GM19035 (cell line): ENCODE results near the gene UXS1.
"Not testable (repeated sequence)": the region's sequence is repeated elsewhere in the genome, so short reads cannot be mapped to it uniquely, and the experiment has no call there.

ENCODE experiments used
- ATAC-seq: cut with Tn5 transposase; IDR thresholded peaks from one replicate; pipeline ENCODE4 v1.9.1; 2021; ENCODE audit not compliant: unreplicated experiment

Gene UXS1

DNA sequence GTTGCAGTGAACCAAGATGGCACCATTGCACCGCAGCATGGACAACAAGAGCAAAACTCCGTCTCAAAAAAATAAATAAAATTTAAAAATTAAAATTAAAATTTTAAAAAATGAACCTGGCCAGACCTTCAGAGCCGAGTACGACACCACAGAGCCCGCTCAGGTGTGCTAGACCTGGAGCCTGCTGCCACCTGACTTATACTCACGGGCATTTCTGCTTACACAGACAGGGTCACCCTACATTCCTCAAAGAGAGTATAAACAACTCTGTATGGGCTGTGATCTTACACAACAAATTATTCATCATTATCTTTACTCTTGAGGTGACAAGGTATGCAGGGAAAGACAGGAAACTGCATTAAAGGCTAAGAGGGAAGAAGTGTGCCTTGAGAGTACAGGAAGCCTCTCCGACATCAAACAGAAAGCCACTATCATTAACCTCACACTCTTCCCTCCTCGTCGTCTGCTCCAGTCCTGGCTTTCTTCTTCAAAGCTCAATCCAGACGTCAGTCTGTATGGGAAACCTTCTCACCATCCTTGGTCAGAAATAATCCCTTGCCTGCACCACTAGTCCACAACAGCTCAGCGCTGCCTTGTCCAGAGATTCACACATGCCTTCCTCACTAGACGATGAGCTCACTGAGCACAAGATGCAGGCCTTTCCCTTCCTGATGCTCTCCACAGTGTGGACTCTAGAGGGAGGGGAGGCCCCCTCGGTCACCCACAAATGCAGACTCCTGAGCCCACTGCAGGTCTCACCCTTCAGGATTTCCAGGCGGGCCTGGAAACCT lies 56.2 kb downstream of the UXS1 start:
- no peak for ATAC-seq

DNA sequence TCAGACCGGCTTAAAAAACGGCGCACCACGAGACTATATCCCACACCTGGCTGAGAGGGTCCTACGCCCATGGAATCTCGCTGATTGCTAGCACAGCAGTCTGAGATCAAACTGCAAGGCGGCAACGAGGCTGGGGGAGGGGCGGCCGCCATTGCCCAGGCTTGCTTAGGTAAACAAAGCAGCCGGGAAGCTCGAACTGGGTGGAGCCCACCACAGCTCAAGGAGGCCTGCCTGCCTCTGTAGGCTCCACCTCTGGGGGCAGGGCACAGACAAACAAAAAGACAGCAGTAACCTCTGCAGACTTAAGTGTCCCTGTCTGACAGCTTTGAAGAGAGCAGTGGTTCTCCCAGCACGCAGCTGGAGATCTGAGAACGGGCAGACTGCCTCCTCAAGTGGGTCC lies 62.9 kb downstream of the UXS1 start:
- ATAC-seq: not testable (repeated sequence)

- ATAC-seq: no peak
Observed at GRCh38 chr2:106130251-106130998, 63.7 kb downstream of the UXS1 start.

DNA sequence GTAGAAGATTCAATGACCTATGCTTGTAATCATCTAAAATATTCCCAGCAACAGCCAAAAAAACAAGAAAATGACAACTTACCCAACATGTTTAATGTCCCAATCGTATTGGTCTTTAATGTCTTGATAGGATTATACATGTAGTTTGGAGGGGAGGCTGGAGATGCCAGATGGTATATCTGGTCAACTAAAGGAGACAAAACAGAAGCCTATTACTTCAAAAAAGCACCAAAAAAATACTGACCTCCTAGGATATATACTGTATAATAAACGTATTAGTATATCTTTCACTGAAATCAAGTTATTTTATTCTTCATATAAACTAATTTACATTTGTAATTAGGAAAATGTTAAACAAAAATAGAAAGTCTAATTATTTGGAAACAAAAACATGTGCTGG lies 64.5 kb downstream of the UXS1 start:
- no peak for ATAC-seq

- no peak for ATAC-seq
Observed at GRCh38 chr2:106129150-106129549, 65.0 kb downstream of the UXS1 start.

DNA sequence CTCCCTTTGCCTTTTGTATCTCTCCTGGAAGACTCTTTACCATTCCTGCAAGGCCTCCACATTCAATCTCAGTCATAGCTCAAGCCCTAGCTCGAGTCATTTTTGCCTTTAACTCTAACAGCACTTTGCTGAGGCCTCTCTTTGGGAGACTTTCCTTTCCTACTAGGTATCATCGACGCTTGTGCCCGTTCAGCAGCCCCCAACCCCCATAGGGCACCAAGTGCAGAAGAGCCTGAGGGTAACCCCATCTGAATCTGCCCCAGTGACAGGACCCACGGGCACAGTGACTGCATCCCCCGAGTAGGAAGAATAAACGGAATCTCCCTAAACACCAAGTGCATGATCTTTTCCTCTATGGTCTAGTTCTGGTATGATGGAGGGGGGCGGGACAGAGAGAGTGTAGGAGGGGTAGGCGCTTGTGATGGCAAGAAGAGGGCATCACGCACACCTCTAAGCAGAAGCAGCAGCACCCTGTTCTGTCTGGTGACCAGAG lies 66.3 kb downstream of the UXS1 start:
- ATAC-seq: no peak

DNA sequence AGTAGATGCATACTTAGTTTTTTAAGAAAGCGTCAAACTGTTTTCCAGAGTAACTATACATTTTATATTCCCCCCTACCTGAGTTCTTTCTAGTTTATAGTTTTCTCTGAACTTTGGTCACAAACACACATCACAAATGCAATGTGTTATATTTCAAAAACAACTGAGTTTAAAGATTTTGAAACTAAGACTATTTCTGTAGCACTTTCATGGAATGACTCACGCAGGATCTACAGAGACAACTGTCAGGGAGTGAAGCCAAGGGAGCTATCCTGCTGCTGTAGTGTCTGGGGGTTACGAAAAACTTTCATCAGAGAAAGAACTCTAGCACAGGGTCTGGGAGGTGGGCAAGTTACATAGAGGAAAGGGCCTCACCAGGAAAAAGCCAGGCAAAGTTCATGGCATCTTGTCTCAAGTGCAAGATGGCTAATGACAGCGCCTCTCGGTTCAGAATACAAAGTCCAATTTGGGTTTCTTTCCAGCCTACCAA lies 66.8 kb downstream of the UXS1 start:
- no peak for ATAC-seq

- no peak for ATAC-seq
Observed at GRCh38 chr2:106126705-106127281, 67.3 kb downstream of the UXS1 start.

DNA sequence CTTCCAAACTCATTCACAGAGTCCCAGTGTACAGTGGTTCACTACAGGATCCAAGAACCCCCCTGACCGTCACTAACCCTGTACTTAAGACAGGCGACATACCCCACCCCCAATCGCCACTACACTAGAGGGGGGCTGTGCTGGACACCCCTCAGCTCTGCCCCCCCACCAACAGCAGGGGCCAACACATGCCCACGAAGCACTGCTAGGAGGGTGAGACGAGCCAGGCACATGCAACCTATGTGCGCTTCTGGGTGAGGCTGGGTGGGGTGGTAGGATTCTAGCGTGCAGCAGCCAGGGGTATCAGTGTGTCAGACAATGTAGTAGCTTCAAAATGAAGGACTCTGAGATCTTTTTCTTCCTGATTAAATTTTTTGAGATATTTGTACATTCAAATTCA lies 67.8 kb downstream of the UXS1 start:
- ATAC-seq: no peak

GRCh38 chr2:106124905-106125549 lies 69.1 kb downstream of the UXS1 start:
- ATAC-seq: no peak

GRCh38 chr2:106124106-106124756 lies 69.9 kb downstream of the UXS1 start:
- no peak for ATAC-seq

GRCh38 chr2:106122157-106122556 lies 71.9 kb downstream of the UXS1 start:
- no peak for ATAC-seq

- ATAC-seq: no peak
Observed at GRCh38 chr2:106120432-106120831, 73.7 kb downstream of the UXS1 start.

GRCh38 chr2:106119074-106119473 lies 75.0 kb downstream of the UXS1 start:
- ATAC-seq: no peak

GRCh38 chr2:106117882-106118684 lies 76.0 kb downstream of the UXS1 start:
- ATAC-seq: no peak

- ATAC-seq: no peak
Observed at GRCh38 chr2:106117347-106117746, 76.8 kb downstream of the UXS1 start.

- ATAC-seq: no peak
Observed at GRCh38 chr2:106116248-106116647, 77.9 kb downstream of the UXS1 start.

DNA sequence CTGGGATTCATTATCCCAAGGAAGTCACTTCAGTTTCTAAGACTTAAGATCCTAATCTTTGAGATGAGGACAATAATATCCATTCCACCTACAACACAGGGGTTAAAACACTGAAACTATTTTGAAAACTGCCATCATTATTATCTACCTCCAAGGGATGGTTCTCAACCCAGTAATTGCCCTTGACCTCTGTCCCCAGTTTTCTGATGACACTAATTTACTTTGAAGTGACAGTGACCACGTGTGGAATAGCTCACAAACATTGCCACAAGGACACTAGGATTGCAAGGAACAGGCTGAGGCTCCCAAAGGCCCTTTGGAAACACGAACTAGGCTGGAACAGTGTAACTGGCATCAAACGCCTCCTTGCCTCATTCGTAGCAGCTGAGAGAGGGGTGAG lies 78.4 kb downstream of the UXS1 start:
- ATAC-seq: no peak

- ATAC-seq: no peak
Observed at GRCh38 chr2:106115250-106115649, 78.9 kb downstream of the UXS1 start.

- no peak for ATAC-seq
Observed at GRCh38 chr2:106114166-106114565, 79.9 kb downstream of the UXS1 start.
